ENCODE results near the gene MBNL2.
"Not testable (repeated sequence)": the region's sequence is repeated elsewhere in the genome, so short reads cannot be mapped to it uniquely, and the experiment has no call there.

The MBNL2 gene

GRCh38 chr13:97205982-97206381, 16.2 kb upstream of the MBNL2 start:
- Histone ChIP-seq H3K9me3 (ENCODE audit: control extremely low read depth in 1 of 5, control insufficient read depth in 4 of 5, insufficient read depth in 2 of 5, low read depth in 1 of 5, low read length in 4 of 5) (peaks cover 3 to 13% (median 6%) of the 10 kb centered on the region in 5 experiments), H3K27me3 (replicated peaks in 2 of 5; ENCODE audit: control insufficient read depth in 4 of 5, insufficient read depth in 5 of 5, low read length in 4 of 5) (peaks cover 8 to 67% (median 32%) of the 10 kb centered on the region in 5 experiments), H3K27ac (ENCODE audit: insufficient read depth in 1 of 2, low read depth in 1 of 2, low read length in 2 of 2, poor library complexity in 1 of 2, severe bottlenecking in 2 of 2) (no peak overlapping the region), H3K4me1 (ENCODE audit: control extremely low read depth in 1 of 4, control insufficient read depth in 4 of 4, insufficient read depth in 4 of 4, low read length in 3 of 4) (peaks cover 0 to 2% (median 0%) of the 10 kb centered on the region in 4 experiments), H3K36me3 (ENCODE audit: control insufficient read depth in 4 of 4, insufficient read depth in 4 of 4, low read length in 3 of 4) (no peaks in the 10 kb centered on the region), H3K4me3 (ENCODE audit: control insufficient read depth in 1 of 7, extremely low read depth in 1 of 7, insufficient read depth in 4 of 7, low read depth in 2 of 7, low read length in 6 of 7) (no peak overlapping the region)
- ChIA-PET POLR2A (no interaction called here), CTCF (interaction anchor here (1.1 to 2.2 kb wide), 5 partner anchors 9 to 97 kb away, joined by 3 to 7 read pairs (median 3); no protein-coding TSS in a partner anchor)
- no peak for DNase-seq
- WGBS (ENCODE audit: insufficient coverage) = 71% methylated on average over 2 of the region's 3 CpGs

- H3K27ac ChIP-seq (ENCODE audit: insufficient read depth in 1 of 2, low read depth in 1 of 2, low read length in 2 of 2, poor library complexity in 1 of 2, severe bottlenecking in 2 of 2); POLR2A ChIA-PET; DNase-seq; H3K4me1 ChIP-seq (ENCODE audit: control extremely low read depth in 1 of 4, control insufficient read depth in 4 of 4, insufficient read depth in 4 of 4, low read length in 3 of 4); H3K4me3 ChIP-seq (ENCODE audit: control insufficient read depth in 1 of 7, extremely low read depth in 1 of 7, insufficient read depth in 4 of 7, low read depth in 2 of 7, low read length in 6 of 7); H3K36me3 ChIP-seq (ENCODE audit: control insufficient read depth in 4 of 4, insufficient read depth in 4 of 4, low read length in 3 of 4): not testable (repeated sequence)
- Histone ChIP-seq H3K9me3 (ENCODE audit: control extremely low read depth in 1 of 5, control insufficient read depth in 4 of 5, insufficient read depth in 2 of 5, low read depth in 1 of 5, low read length in 4 of 5) (peaks cover 3 to 13% (median 6%) of the 10 kb centered on the region in 5 experiments), H3K27me3 (replicated peaks in 2 of 5; ENCODE audit: control insufficient read depth in 4 of 5, insufficient read depth in 5 of 5, low read length in 4 of 5) (peaks cover 8 to 76% (median 40%) of the 10 kb centered on the region in 5 experiments)
- WGBS (ENCODE audit: insufficient coverage) = 90% methylated on average over 2 of the region's 3 CpGs
- CTCF ChIA-PET = interaction anchor here (1.5 kb wide), 1 partner anchor 39 kb away, joined by 3 read pairs; no protein-coding TSS in a partner anchor
Measured at GRCh38 chr13:97207252-97207651, 14.9 kb upstream of the MBNL2 start.

DNA sequence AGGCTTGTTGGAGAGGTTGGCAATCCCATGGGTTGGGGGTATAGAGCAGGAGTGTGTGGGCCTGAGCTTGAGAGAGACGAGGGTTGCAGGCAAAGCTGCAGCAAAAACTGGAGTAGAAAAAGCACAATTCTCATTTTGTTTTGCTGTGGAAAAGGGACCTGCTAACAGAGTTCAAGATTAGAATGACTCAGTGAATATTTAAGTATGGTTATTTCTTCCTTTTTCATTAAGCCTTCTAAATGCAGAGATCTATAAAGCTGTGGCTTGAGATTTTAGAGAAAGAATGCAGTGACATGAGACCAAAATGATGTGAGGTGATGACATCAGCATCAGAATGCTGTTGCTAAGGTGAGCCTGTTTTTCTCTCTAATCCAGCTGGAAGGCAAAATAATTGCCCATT, 10.8 kb upstream of the MBNL2 start:
- CTCF ChIA-PET = interaction anchor here (0.8 to 6.5 kb wide), 8 partner anchors 11 to 149 kb away, joined by 3 to 58 read pairs (median 4); partner anchors contain the start of gene MBNL2
- H3K9me3 ChIP-seq (ENCODE audit: control extremely low read depth in 1 of 5, control insufficient read depth in 4 of 5, insufficient read depth in 2 of 5, low read depth in 1 of 5, low read length in 4 of 5) = peaks cover 3 to 13% (median 6%) of the 10 kb centered on the region in 5 experiments

DNA sequence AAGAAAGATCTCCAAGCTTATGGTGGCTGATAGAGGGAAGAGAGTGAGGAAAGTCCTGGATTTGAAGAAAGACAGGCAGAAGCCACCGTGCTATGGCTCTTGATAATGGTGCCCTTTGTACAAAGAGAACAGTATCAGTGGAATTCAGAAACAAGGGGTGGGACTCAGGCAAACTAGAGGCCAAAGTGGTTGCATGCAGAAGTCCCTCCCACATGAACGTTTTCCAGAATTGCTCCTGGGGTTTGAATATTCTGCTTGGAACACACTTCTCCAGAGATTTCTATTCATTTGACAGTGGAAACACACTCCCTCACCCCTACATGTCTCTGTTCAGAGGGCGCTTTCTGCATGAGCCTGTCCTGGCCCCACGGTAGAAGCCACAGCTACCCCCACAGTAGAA, 10.1 kb upstream of the MBNL2 start:
- Histone ChIP-seq H3K4me3 (ENCODE audit: control insufficient read depth in 1 of 7, extremely low read depth in 1 of 7, insufficient read depth in 4 of 7, low read depth in 2 of 7, low read length in 6 of 7) (no peak overlapping the region), H3K27me3 (replicated peaks in 2 of 5; ENCODE audit: control insufficient read depth in 4 of 5, insufficient read depth in 5 of 5, low read length in 4 of 5) (peaks cover 7 to 71% (median 46%) of the 10 kb centered on the region in 5 experiments), H3K36me3 (ENCODE audit: control insufficient read depth in 4 of 4, insufficient read depth in 4 of 4, low read length in 3 of 4) (no peaks in the 10 kb centered on the region), H3K4me1 (ENCODE audit: control extremely low read depth in 1 of 4, control insufficient read depth in 4 of 4, insufficient read depth in 4 of 4, low read length in 3 of 4) (peaks cover 0 to 2% (median under 1%) of the 10 kb centered on the region in 4 experiments), H3K9me3 (ENCODE audit: control extremely low read depth in 1 of 5, control insufficient read depth in 4 of 5, insufficient read depth in 2 of 5, low read depth in 1 of 5, low read length in 4 of 5) (peaks cover 0 to 9% (median 2%) of the 10 kb centered on the region in 5 experiments), H3K27ac (ENCODE audit: insufficient read depth in 1 of 2, low read depth in 1 of 2, low read length in 2 of 2, poor library complexity in 1 of 2, severe bottlenecking in 2 of 2) (no peak overlapping the region)
- 88% methylated on average over 4 of the region's 4 CpGs for WGBS (ENCODE audit: insufficient coverage)
- ChIA-PET CTCF (interaction anchor here (0.5 to 6.5 kb wide), 15 partner anchors 10 to 148 kb away, joined by 3 to 58 read pairs (median 4); partner anchors contain the start of gene MBNL2), POLR2A (no interaction called here)
- DNase-seq = no peak

More for the DNA sequence above, 10.8 kb upstream of the MBNL2 start:
- peaks cover 7 to 78% (median 51%) of the 10 kb centered on the region in 5 experiments for H3K27me3 ChIP-seq (replicated peaks in 2 of 5; ENCODE audit: control insufficient read depth in 4 of 5, insufficient read depth in 5 of 5, low read length in 4 of 5)
- no peak overlapping the region for H3K27ac ChIP-seq (ENCODE audit: insufficient read depth in 1 of 2, low read depth in 1 of 2, low read length in 2 of 2, poor library complexity in 1 of 2, severe bottlenecking in 2 of 2)
- H3K4me1 ChIP-seq (ENCODE audit: control extremely low read depth in 1 of 4, control insufficient read depth in 4 of 4, insufficient read depth in 4 of 4, low read length in 3 of 4) = peaks cover 0 to 2% (median under 1%) of the 10 kb centered on the region in 4 experiments
- 76% methylated on average over 1 of the region's 1 CpG for WGBS (ENCODE audit: insufficient coverage)
- no peak overlapping the region for H3K4me3 ChIP-seq (ENCODE audit: control insufficient read depth in 1 of 7, extremely low read depth in 1 of 7, insufficient read depth in 4 of 7, low read depth in 2 of 7, low read length in 6 of 7)
- H3K36me3 ChIP-seq (ENCODE audit: control insufficient read depth in 4 of 4, insufficient read depth in 4 of 4, low read length in 3 of 4) = no peaks in the 10 kb centered on the region
- POLR2A ChIA-PET = no interaction called here
- DNase-seq = no peak

- no peak overlapping the region for H3K27ac ChIP-seq (ENCODE audit: insufficient read depth in 1 of 2, low read depth in 1 of 2, low read length in 2 of 2, poor library complexity in 1 of 2, severe bottlenecking in 2 of 2)
- peaks cover 0 to 2% (median under 1%) of the 10 kb centered on the region in 4 experiments for H3K4me1 ChIP-seq (ENCODE audit: control extremely low read depth in 1 of 4, control insufficient read depth in 4 of 4, insufficient read depth in 4 of 4, low read length in 3 of 4)
- H3K4me3 ChIP-seq (ENCODE audit: control insufficient read depth in 1 of 7, extremely low read depth in 1 of 7, insufficient read depth in 4 of 7, low read depth in 2 of 7, low read length in 6 of 7) = no peak overlapping the region
- 0% methylated on average over 1 of the region's 4 CpGs for WGBS (ENCODE audit: insufficient coverage)
- H3K36me3 ChIP-seq (ENCODE audit: control insufficient read depth in 4 of 4, insufficient read depth in 4 of 4, low read length in 3 of 4) = no peaks in the 10 kb centered on the region
- DNase-seq = peak in 1 of 3 donors; percentile 28
- peaks cover 7 to 64% (median 43%) of the 10 kb centered on the region in 5 experiments for H3K27me3 ChIP-seq (replicated peaks in 2 of 5; ENCODE audit: control insufficient read depth in 4 of 5, insufficient read depth in 5 of 5, low read length in 4 of 5)
- H3K9me3 ChIP-seq (ENCODE audit: control extremely low read depth in 1 of 5, control insufficient read depth in 4 of 5, insufficient read depth in 2 of 5, low read depth in 1 of 5, low read length in 4 of 5) = peaks cover 0 to 3% (median 0%) of the 10 kb centered on the region in 5 experiments
- POLR2A ChIA-PET = interaction anchor here (0.9 kb wide), 1 partner anchor 103 kb away, joined by 4 read pairs; no protein-coding TSS in a partner anchor
- CTCF ChIA-PET = interaction anchor here (0.6 to 6.5 kb wide), 15 partner anchors 9 to 147 kb away, joined by 3 to 58 read pairs (median 4); partner anchors contain the start of gene MBNL2
Measured at GRCh38 chr13:97212601-97213040, 9.5 kb upstream of the MBNL2 start.

- ChIA-PET POLR2A (no interaction called here), CTCF (interaction anchor here (0.7 to 6.5 kb wide), 8 partner anchors 9 to 129 kb away, joined by 3 to 58 read pairs (median 4); no protein-coding TSS in a partner anchor)
- peaks cover 0 to 2% (median 0%) of the 10 kb centered on the region in 4 experiments for H3K4me1 ChIP-seq (ENCODE audit: control extremely low read depth in 1 of 4, control insufficient read depth in 4 of 4, insufficient read depth in 4 of 4, low read length in 3 of 4)
- no peak for DNase-seq
- H3K4me3 ChIP-seq (ENCODE audit: control insufficient read depth in 1 of 7, extremely low read depth in 1 of 7, insufficient read depth in 4 of 7, low read depth in 2 of 7, low read length in 6 of 7) = no peak overlapping the region
- H3K36me3 ChIP-seq (ENCODE audit: control insufficient read depth in 4 of 4, insufficient read depth in 4 of 4, low read length in 3 of 4) = no peaks in the 10 kb centered on the region
- H3K27me3 ChIP-seq (replicated peaks in 2 of 5; ENCODE audit: control insufficient read depth in 4 of 5, insufficient read depth in 5 of 5, low read length in 4 of 5) = peaks cover 0 to 43% (median 28%) of the 10 kb centered on the region in 5 experiments
- no peaks in the 10 kb centered on the region for H3K9me3 ChIP-seq (ENCODE audit: control extremely low read depth in 1 of 5, control insufficient read depth in 4 of 5, insufficient read depth in 2 of 5, low read depth in 1 of 5, low read length in 4 of 5)
- H3K27ac ChIP-seq (ENCODE audit: insufficient read depth in 1 of 2, low read depth in 1 of 2, low read length in 2 of 2, poor library complexity in 1 of 2, severe bottlenecking in 2 of 2) = no peak overlapping the region
- 100% methylated on average over 3 of the region's 3 CpGs for WGBS (ENCODE audit: insufficient coverage)
Measured at GRCh38 chr13:97214921-97215320, 7.2 kb upstream of the MBNL2 start.

DNA sequence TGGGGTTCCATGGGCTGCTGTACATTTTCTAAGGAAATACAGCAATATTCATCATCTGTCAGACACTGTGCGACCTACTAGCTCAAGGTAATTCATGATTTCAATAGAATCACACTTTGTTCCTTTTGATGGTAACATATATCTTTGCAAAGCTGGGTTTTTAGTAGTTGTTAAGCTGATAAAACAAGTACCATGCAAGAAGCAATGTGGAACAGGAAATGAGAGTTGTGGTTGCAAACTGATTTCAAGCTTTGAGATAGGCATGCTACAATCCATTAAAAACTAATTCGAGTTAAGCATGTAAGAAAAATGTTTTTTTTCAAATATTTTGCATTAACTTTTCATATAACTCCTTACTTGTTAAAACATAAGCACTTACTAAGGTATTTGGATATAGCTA, 6.8 kb upstream of the MBNL2 start:
- H3K9me3 ChIP-seq (ENCODE audit: control extremely low read depth in 1 of 5, control insufficient read depth in 4 of 5, insufficient read depth in 2 of 5, low read depth in 1 of 5, low read length in 4 of 5) = no peaks in the 10 kb centered on the region
- peaks cover 0 to 43% (median 28%) of the 10 kb centered on the region in 5 experiments for H3K27me3 ChIP-seq (replicated peaks in 2 of 5; ENCODE audit: control insufficient read depth in 4 of 5, insufficient read depth in 5 of 5, low read length in 4 of 5)
- DNase-seq = peak in 2 of 3 donors; percentile 38 to 61
- ChIA-PET POLR2A (no interaction called here), CTCF (interaction anchor here (0.7 to 6.5 kb wide), 7 partner anchors 8 to 129 kb away, joined by 3 to 58 read pairs (median 4); no protein-coding TSS in a partner anchor)
- no peaks in the 10 kb centered on the region for H3K36me3 ChIP-seq (ENCODE audit: control insufficient read depth in 4 of 4, insufficient read depth in 4 of 4, low read length in 3 of 4)
- H3K4me3 ChIP-seq (ENCODE audit: control insufficient read depth in 1 of 7, extremely low read depth in 1 of 7, insufficient read depth in 4 of 7, low read depth in 2 of 7, low read length in 6 of 7) = no peak overlapping the region
- no CpG with 5 or more reads among the region's 2 CpGs for WGBS (ENCODE audit: insufficient coverage)
- peaks cover 0 to 2% (median 0%) of the 10 kb centered on the region in 4 experiments for H3K4me1 ChIP-seq (ENCODE audit: control extremely low read depth in 1 of 4, control insufficient read depth in 4 of 4, insufficient read depth in 4 of 4, low read length in 3 of 4)
- no peak overlapping the region for H3K27ac ChIP-seq (ENCODE audit: insufficient read depth in 1 of 2, low read depth in 1 of 2, low read length in 2 of 2, poor library complexity in 1 of 2, severe bottlenecking in 2 of 2)
